GM19025 (cell line): Measurements from ENCODE around the gene NRN1L.
"Not testable (repeated sequence)": the region's sequence is repeated elsewhere in the genome, so short reads cannot be mapped to it uniquely, and the experiment has no call there.

Source experiments
- ATAC-seq: cut with Tn5 transposase; IDR thresholded peaks from one replicate; pipeline ENCODE4 v1.9.1; 2021; ENCODE audit warnings: mild to moderate bottlenecking, low read depth, moderate library complexity; ENCODE audit not compliant: unreplicated experiment

NRN1L gene

DNA sequence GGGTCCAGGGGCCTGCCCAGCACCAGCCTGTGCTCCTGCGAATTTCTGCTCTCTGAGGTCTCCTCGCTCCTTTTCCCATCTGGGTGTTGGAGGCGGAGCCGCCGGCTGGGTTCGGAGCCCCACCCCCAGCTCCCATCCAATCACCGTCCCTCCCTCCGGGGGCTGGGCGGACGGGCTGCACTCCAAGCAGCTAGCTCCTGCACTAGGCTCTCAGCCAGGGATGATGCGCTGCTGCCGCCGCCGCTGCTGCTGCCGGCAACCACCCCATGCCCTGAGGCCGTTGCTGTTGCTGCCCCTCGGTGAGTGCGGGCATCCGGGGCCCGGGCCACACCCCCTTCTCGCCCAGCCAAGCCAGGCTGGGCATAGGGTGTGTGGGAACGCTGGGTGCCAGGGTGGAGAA is at the start of gene NRN1L:
Gene NRN1L (plus strand): TSS at position 202 of the 400 bp plus-strand sequence. CDS start 19 bp downstream, at position 221.
- no peak for ATAC-seq

DNA sequence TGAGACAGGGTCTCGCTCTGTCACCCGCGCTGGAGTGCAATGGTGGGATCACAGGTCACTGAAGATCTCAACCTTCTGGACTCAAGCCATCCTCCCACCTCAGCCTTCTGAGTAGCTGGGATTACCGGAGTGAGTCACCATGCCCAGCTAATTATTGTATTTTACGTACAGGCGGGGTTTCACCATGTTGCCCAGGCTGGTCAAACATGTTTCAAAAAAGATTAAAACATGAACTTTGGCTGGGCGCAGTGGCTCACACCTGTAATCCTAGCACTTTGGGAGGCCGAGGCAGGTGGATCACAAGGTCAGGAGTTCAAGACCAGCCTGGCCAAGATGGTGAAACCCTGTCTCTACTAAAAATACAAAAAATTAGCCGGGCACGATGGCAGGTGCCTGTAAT is 47.5 kb upstream of the NRN1L start:
- not testable (repeated sequence) for ATAC-seq

GRCh38 chr16:67837811-67838210 is 46.9 kb upstream of the NRN1L start:
- no peak for ATAC-seq

GRCh38 chr16:67841198-67841815 is 43.4 kb upstream of the NRN1L start:
- ATAC-seq, result no peak

DNA sequence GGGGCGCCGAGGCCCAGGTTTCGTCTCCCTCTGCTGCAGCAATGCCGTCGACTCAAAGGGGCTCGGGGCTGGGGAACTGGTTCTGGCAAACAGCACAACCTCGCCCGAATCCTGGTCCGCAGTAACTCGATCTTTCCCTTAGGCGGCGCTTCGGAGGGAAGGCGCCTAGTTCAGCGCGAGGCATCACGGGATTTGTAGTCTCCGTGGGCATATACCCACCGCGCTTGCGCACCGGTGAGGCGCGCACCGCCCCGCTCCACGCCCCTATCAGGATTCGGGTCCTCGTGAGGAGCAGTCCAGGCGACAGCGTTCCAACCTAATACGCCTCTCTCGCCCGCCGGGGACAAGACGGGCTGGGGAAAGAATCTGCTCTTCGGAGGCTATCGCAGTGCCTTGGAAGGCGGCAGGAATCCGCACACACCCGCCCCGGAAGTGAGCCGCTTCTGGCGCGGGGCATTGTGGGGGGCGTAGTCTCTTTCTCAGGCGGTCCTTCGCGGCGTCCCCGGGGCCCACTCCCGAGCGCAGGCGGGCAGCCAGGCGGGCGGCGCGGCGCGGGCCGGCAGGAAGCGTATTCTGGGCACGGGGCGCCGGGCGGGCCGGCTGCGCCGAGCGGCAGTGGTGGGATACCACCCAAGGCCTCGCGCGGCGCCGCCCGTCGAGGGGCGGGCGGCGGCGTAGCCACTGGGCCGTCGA is 42.7 kb upstream of the NRN1L start, which contains the start of gene THAP11:
Gene THAP11 (plus strand): TSS at position 505 of the 693 bp plus-strand sequence. CDS start 235 bp downstream, outside the sequence.
- peak; percentile 37 for ATAC-seq

GRCh38 chr16:67842509-67843342 is 42.0 kb upstream of the NRN1L start:
- peak; percentile 7 for ATAC-seq

DNA sequence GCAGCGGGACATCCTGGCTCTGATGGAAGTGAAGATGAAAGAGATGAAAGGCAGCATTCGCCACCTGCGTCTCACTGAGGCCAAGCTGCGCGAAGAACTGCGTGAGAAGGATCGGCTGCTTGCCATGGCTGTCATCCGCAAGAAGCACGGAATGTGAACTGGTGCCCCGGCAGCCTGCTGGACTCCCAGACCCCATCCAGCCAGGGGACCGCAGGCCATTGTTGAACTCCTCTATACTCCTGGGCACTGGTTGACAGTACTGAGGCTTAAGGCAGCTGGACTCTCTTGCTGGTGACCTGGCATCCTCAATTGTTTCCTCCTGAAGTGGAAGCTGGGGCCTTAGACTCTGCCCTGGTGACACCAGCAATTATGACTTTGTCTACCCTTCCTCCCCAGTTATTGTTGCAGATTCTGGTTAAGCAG is 41.3 kb upstream of the NRN1L start:
- no peak for ATAC-seq

DNA sequence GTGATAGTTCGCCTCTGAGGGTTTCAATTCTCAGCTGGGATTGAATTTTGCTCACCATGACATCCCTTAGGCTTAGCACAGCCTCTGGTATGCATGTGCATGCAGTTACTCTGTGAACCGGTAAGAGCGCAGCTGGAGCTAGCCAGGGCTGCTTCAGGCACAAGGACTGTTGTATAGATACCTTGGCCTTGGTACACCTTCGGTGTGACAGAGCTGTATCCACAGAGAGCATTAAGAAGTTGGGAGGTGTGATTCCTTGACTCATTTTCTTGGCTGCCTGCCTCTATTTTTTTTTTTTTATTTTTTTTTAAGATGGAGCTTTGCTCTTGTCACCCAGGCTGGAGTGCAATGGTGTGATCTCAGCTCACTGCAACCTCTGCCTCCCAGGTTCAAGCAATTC is 40.2 kb upstream of the NRN1L start:
- no peak for ATAC-seq

DNA sequence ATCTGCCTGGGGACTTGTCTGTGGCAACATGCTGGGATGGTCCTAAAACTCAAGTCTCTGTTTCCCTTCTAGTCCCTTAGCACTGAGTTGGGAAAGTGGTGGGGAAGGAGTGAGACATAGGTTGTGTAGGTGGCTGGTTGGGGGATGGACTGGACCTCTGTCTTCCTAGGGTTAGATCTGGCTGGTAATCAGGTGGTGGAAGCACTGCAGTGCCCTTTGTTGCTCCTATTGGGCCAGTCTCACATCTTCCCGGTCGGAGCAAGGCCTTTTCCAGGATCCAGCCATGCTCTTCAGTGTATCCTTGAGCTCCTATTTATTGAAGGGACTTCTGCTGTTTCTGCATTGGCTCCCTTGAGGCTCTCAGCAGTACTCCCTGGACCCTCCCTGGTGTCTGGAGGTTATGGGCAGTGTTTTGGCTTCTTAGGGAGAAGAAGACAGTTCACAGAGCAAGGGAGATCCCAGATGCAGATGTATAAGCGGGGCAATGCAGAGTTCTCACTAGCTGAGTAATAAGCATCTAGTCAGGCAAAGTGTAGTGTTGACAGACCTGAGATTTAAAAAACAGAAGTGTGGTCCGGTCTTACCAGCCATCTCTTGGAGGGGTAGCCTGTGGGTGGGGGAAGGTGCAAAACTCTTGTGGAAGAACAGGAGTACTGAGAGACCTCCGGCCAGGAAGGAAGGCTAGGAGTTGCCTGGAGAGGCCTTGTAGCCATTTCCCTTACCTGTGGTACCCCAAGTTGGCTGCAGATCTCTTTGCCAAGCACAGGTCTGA is 39.2 kb upstream of the NRN1L start:
- ATAC-seq, result no peak

GRCh38 chr16:67846063-67846319 is 38.7 kb upstream of the NRN1L start:
- no peak for ATAC-seq

DNA sequence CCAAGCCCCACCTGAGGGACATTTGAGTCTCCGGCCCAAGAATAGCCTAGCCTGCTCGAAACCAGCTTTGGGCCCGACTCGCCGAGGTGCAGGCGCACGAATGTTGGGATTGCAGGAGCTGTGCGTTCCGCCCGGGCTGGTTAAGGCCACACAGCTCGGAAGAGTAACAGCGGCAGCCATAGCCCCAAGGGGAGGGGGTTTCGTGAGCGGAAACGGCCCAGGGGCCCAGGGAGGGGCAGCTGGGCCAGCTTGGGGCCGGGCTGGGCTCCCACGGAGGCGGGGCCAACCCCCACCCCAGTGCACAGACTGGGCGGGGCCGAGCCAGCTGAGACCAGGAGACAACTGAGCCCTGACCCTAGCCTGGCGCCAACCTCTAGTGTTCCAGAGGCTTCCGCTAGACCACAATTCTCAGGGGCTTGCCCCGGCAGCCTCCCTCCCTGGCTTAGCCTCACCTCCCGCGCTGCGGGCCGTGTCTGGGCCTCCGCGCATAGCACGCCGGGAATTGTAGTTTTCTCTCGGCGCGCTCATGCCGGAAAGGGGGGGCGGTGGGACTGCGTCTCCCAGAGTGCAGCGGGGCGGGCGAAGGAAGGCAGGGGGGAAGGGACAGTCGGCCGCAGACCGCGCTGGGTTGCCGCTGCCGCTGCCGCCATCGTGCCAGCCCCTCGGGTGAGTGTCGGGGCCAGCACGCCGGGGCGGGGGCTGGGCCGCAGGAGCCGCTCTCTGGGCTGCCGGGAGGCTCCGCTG is 38.2 kb upstream of the NRN1L start, which contains the start of gene NUTF2:
Gene NUTF2 (plus strand): TSS at position 614 of the 744 bp plus-strand sequence. CDS start 18,198 bp downstream, outside the sequence.
- peak; percentile 62 for ATAC-seq

DNA sequence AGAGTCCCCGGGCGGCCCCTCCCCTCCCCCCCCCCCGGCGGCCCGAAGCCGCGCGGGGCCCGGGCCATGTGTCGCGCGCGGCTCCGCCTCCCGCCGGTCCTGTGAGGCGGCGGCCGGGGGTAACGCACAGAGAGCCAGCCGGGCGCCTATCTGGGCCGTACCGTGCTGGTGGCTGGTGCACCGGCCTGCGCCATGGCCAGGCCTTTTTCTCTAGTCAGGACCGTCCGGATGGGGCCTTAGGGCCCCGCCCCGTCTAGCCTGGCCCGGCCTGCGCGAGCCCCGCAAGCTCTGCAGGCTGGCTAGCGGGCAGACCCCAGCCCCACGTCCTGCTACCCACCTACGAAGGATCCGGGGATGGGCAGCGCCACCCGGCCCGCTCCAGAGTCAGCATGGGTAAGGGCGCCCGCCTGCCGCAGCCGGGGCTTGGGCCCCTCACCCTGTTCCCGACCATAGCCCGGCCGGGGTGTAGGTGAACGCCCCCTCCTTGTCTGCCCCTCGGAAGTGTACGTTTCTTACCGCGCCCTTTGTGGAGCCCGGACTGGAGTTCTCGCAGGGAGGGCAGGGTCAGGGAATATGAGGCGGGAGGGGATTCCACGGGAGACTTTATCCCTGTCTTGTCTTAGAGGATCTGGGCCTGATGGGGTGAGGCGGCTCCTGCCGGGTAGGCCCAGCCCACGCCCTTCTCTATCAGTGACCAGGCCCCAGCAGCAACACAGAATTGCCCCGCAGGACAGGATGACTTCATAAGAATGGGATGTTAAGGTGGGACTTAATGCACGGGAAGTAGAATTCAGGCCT is 37.4 kb upstream of the NRN1L start, which contains the start of gene CENPT:
Gene CENPT (minus strand): TSS at position 630 of the 798 bp plus-strand sequence. CDS start 13,834 bp downstream, outside the sequence.
- ATAC-seq, result peak; percentile 34

DNA sequence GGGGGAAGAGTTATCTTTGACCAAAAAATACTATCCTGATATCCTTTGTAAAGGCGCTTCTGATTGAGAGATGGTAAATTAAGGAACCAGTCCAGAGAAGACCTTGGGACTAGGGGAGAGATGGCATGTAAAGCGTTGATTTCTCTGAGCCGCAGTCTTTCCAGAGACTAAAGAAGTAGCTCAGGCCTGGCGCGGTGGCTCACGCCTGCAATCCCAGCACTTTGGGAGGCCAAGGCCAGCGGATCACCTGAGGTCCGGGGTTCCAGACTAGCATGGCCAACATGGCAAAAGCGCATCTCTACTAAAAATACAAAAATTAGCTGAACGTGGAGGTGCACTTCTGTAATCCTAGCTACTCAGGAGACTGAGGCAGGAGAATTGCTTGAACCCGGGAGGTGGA is 36.6 kb upstream of the NRN1L start:
- ATAC-seq, result no peak

DNA sequence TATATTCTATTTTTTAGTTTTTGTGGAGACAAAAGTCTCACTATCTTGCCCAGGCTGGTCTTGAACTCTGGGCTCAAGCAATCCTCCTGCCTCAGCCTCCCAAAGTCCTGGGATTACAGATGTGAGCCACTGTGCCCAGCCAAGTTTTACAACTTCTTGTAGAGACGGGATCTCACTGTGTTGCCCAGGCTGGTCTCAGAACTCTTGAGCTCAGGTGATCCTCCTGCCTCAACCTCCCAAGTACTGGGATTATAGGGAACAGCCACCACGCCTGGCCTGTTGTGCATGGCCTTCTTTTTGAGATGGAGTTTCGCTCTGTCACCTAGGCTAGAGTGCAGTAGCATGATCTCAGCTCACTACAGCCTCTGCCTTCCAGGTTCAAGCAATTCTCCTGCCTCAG is 31.0 kb upstream of the NRN1L start:
- ATAC-seq, result no peak

DNA sequence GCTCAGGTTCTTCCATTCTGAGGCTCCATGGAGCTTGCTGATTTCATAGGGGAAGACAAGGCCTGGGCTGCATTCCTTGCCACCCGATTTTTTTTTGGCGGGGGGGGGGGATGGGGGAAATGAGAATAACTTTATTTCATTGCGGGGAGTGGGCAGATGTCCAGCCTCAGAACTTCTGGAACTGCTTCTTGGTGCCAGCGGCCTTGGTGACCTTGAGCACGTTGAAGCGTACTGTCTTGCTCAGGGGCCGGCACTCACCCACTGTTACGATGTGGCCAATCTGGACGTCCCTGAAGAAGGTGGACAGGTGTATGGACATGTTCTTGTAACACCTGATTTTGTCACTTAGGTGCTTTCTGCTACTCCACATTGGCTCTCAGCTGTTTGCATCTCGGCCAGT is 28.9 kb upstream of the NRN1L start:
- ATAC-seq, result no peak

DNA sequence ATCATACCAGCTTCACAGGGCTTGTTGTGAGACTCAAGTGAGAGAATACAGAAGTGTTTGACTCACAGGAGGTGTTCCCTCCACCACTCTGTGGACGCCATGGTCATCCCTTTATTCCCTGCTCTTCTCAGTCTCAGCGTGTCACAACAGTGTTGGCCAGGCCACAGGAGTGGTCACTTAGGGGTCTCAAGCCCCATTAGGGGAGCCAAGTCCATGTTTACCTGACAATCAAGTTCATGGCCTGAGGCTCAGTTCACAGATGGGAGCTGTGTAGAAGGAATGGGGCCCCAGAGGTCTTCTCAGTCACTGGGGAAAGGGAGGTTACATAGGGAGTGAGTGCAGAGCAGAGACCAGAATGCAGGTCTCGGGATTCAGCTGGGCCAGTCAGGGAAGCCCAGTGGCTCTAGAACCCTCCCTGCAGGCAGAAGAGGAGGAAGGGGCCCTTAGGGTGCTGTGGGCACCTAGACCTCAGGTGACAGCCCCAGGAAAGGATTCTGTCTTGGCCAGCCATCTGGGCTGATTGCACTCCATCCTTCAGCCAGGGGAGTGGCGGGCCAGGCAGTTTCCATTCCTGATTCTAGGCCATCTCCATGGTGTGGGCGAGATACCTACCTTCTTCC is 27.6 kb upstream of the NRN1L start:
- no peak for ATAC-seq

DNA sequence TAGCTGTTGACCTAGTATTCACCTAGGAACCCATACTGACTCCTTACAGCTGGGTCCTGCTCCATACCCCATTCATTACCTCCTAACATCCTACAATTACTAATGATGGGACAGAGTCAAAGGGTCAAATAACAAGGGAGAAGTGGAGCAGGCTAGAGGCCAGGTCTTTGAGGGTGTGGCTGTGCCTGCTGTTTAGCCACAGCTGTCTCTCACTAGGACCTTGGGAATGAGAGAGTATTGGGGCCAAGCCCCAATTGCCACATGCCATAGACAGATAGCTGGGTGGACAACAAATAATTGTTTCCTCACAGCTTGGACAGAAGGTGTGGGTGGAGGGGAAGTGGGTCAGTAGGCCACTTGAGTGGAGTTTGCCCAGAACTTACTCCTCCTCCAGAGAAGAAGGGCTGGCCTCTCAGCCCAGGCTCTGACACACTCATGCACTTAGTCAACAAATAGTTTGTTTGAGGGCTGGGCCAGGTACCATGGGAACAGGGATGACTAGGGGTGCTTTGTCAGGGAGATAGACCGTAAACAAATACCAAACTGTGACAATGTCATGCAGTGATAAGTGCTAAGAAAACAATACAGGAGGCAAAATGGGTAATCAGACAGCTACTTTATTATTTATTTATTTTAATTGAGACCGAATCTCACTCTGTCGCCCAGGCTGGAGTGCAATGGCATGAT is 27.0 kb upstream of the NRN1L start:
- no peak for ATAC-seq

DNA sequence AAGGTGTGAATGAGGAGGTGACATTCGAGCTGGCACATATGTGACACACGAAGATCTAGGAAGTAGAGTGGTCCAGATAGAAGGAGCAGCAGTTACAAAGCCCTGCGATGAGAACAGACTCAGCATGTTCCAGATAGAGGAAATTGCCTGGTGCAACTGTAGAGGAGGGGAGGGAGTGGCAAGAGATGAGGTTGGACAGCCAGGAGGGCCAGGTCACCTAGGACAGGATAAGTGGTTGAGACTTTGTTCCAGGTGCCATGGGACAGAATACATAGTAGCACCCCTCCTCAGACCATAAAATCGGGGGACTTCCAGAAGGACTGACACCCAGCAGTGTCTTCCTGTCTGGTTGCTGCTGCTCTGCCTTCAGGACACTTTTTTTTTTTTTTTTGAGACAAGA is 26.2 kb upstream of the NRN1L start:
- ATAC-seq, result no peak
